HUES64 (cell line): ENCODE measurements around the gene PPFIA1.

Experiments
- H3K27ac ChIP-seq: 2 replicates; pipeline ENCODE4 v1.7.0; 2013; ENCODE audit warnings: low read depth, low read length, inconsistent platforms
- H3K27me3 ChIP-seq: 2 replicates; pipeline ENCODE4 v1.6.1; 2013; ENCODE audit warnings: mild to moderate bottlenecking, low read length; ENCODE audit not compliant: insufficient read depth
- H3K36me3 ChIP-seq: 2 replicates; pipeline ENCODE4 v1.6.1; 2013; ENCODE audit warnings: mild to moderate bottlenecking, low read length; ENCODE audit not compliant: insufficient read depth
- H3K4me1 ChIP-seq: 2 replicates; pipeline ENCODE4 v1.6.1; 2013; ENCODE audit warnings: mild to moderate bottlenecking, low read length, moderate library complexity; ENCODE audit not compliant: insufficient read depth
- H3K4me3 ChIP-seq: 2 replicates; pipeline ENCODE4 v1.5.1; 2013; ENCODE audit warnings: mild to moderate bottlenecking, low read length, moderate library complexity
- H3K9ac ChIP-seq: 2 replicates; pipeline ENCODE4 v1.6.1; 2013; ENCODE audit warnings: mild to moderate bottlenecking, low read depth, low read length
- H3K9me3 ChIP-seq: 2 replicates; pipeline ENCODE4 v1.6.1; 2013; ENCODE audit warnings: low read depth, low read length; ENCODE audit not compliant: insufficient read depth
- WGBS: fragments of 150-250, 120-280 bp; methylation state at CpG from one replicate; pipeline ENCODE4 v1.1.7; 2013; ENCODE audit warnings: missing lambda C conversion rate; 5-methylcytosine and 5-hydroxymethylcytosine counted together

Gene PPFIA1

GRCh38 chr11:70359451-70360205 is 89.1 kb downstream of the PPFIA1 start:
- Histone ChIP-seq H3K4me3 (no peak overlapping the region), H3K27me3 (no peaks in the 10 kb centered on the region), H3K4me1 (no peaks in the 10 kb centered on the region), H3K36me3 (peaks cover 96% of the 10 kb centered on the region), H3K9ac (no peak overlapping the region), H3K9me3 (no peaks in the 10 kb centered on the region), H3K27ac (no peak overlapping the region)
- WGBS = 95% methylated on average over 8 of the region's 8 CpGs

- Histone ChIP-seq H3K36me3 (peaks cover 97% of the 10 kb centered on the region), H3K9ac (no peak overlapping the region), H3K27me3 (no peaks in the 10 kb centered on the region), H3K4me1 (no peaks in the 10 kb centered on the region), H3K4me3 (no peak overlapping the region), H3K27ac (no peak overlapping the region), H3K9me3 (no peaks in the 10 kb centered on the region)
- WGBS = 97% methylated on average over 6 of the region's 6 CpGs
Measured at GRCh38 chr11:70360211-70360610, 89.7 kb downstream of the PPFIA1 start.

GRCh38 chr11:70364178-70364577 is 93.7 kb downstream of the PPFIA1 start:
- peaks cover 85% of the 10 kb centered on the region for H3K36me3 ChIP-seq
- H3K4me1 ChIP-seq = no peaks in the 10 kb centered on the region
- H3K27ac ChIP-seq = no peak overlapping the region
- H3K27me3 ChIP-seq = no peaks in the 10 kb centered on the region
- no peaks in the 10 kb centered on the region for H3K9me3 ChIP-seq
- H3K9ac ChIP-seq = no peak overlapping the region
- no peak overlapping the region for H3K4me3 ChIP-seq
- 80% methylated on average over 2 of the region's 2 CpGs for WGBS

- 95% methylated on average over 25 of the region's 25 CpGs for WGBS
- H3K4me3 ChIP-seq = no peak overlapping the region
- no peaks in the 10 kb centered on the region for H3K4me1 ChIP-seq
- H3K9ac ChIP-seq = no peak overlapping the region
- H3K27ac ChIP-seq = no peak overlapping the region
- peaks cover 78% of the 10 kb centered on the region for H3K36me3 ChIP-seq
- H3K9me3 ChIP-seq = no peaks in the 10 kb centered on the region
- no peaks in the 10 kb centered on the region for H3K27me3 ChIP-seq
Measured at GRCh38 chr11:70364745-70365543, 94.5 kb downstream of the PPFIA1 start.

- no peak overlapping the region for H3K9ac ChIP-seq
- no peaks in the 10 kb centered on the region for H3K27me3 ChIP-seq
- no peaks in the 10 kb centered on the region for H3K4me1 ChIP-seq
- H3K27ac ChIP-seq = no peak overlapping the region
- H3K9me3 ChIP-seq = no peaks in the 10 kb centered on the region
- H3K4me3 ChIP-seq = no peak overlapping the region
- WGBS = 98% methylated on average over 3 of the region's 3 CpGs
- H3K36me3 ChIP-seq = peaks cover 72% of the 10 kb centered on the region
Measured at GRCh38 chr11:70365544-70365927, 95.0 kb downstream of the PPFIA1 start.

- H3K4me1 ChIP-seq = no peaks in the 10 kb centered on the region
- H3K27ac ChIP-seq = no peak overlapping the region
- 96% methylated on average over 8 of the region's 8 CpGs for WGBS
Measured at GRCh38 chr11:70367071-70367470, 96.6 kb downstream of the PPFIA1 start.

GRCh38 chr11:70368961-70369360 is 98.5 kb downstream of the PPFIA1 start:
- Histone ChIP-seq H3K27me3 (no peaks in the 10 kb centered on the region), H3K9ac (no peak overlapping the region), H3K4me3 (no peak overlapping the region), H3K36me3 (peaks cover 63% of the 10 kb centered on the region), H3K9me3 (no peaks in the 10 kb centered on the region), H3K4me1 (no peaks in the 10 kb centered on the region), H3K27ac (no peak overlapping the region)
- WGBS = 96% methylated on average over 2 of the region's 2 CpGs

More at GRCh38 chr11:70367071-70367470, 96.6 kb downstream of the PPFIA1 start:
- H3K9me3 ChIP-seq = no peaks in the 10 kb centered on the region
- no peak overlapping the region for H3K4me3 ChIP-seq
- no peaks in the 10 kb centered on the region for H3K27me3 ChIP-seq
- H3K36me3 ChIP-seq = peaks cover 63% of the 10 kb centered on the region
- H3K9ac ChIP-seq = no peak overlapping the region

- H3K27me3 ChIP-seq = no peaks in the 10 kb centered on the region
- no peaks in the 10 kb centered on the region for H3K4me1 ChIP-seq
- no peak overlapping the region for H3K27ac ChIP-seq
- 76% methylated on average over 4 of the region's 5 CpGs for WGBS
- H3K36me3 ChIP-seq = peaks cover 63% of the 10 kb centered on the region
- no peak overlapping the region for H3K9ac ChIP-seq
- H3K4me3 ChIP-seq = no peak overlapping the region
- no peaks in the 10 kb centered on the region for H3K9me3 ChIP-seq
Measured at GRCh38 chr11:70371241-70371640, 100.8 kb downstream of the PPFIA1 start.

- no peaks in the 10 kb centered on the region for H3K27me3 ChIP-seq
- H3K4me3 ChIP-seq = no peak overlapping the region
- H3K9ac ChIP-seq = no peak overlapping the region
- H3K9me3 ChIP-seq = no peaks in the 10 kb centered on the region
- no peak overlapping the region for H3K27ac ChIP-seq
- 93% methylated on average over 8 of the region's 8 CpGs for WGBS
- H3K4me1 ChIP-seq = no peaks in the 10 kb centered on the region
- peaks cover 64% of the 10 kb centered on the region for H3K36me3 ChIP-seq
Measured at GRCh38 chr11:70372076-70372475, 101.6 kb downstream of the PPFIA1 start.

GRCh38 chr11:70376621-70377020 is 106.1 kb downstream of the PPFIA1 start:
- no peak overlapping the region for H3K27ac ChIP-seq
- H3K4me3 ChIP-seq = no peak overlapping the region
- 91% methylated on average over 12 of the region's 12 CpGs for WGBS
- no peaks in the 10 kb centered on the region for H3K27me3 ChIP-seq
- peaks cover 91% of the 10 kb centered on the region for H3K36me3 ChIP-seq
- H3K9ac ChIP-seq = no peak overlapping the region
- H3K9me3 ChIP-seq = no peaks in the 10 kb centered on the region
- H3K4me1 ChIP-seq = peaks cover 3% of the 10 kb centered on the region; the same call in 1 of the 2 replicates

GRCh38 chr11:70377645-70378044 is 107.2 kb downstream of the PPFIA1 start:
- no peak overlapping the region for H3K9ac ChIP-seq
- no peak overlapping the region for H3K27ac ChIP-seq
- no peaks in the 10 kb centered on the region for H3K9me3 ChIP-seq
- peaks cover 13% of the 10 kb centered on the region for H3K4me1 ChIP-seq
- no peaks in the 10 kb centered on the region for H3K27me3 ChIP-seq
- H3K36me3 ChIP-seq = peaks cover 91% of the 10 kb centered on the region
- H3K4me3 ChIP-seq = no peak overlapping the region
- WGBS = 95% methylated on average over 7 of the region's 8 CpGs
